DLD1 (cell line): ENCODE measurements around the gene TENM3.

Experiments
- in situ Hi-C: cut with HindIII; loops from 2 replicates; pipeline ENCODE4 v1.10.0; 2017; ENCODE audit warnings: low sequenced_read_pairs

The TENM3 gene

GRCh38 chr4:182756161-182756690 is 513.0 kb downstream of the TENM3 start:
- in situ Hi-C loops = no loop called here

- in situ Hi-C loops = no loop called here
These were observed 515.1 kb downstream of the TENM3 start for GRCh38 chr4:182758273-182758672.

- in situ Hi-C loops = no loop called here
These were observed 517.4 kb downstream of the TENM3 start for GRCh38 chr4:182760551-182761043.

- in situ Hi-C loops = no loop called here
These were observed 520.9 kb downstream of the TENM3 start for GRCh38 chr4:182764137-182764536.

- in situ Hi-C loops = no loop called here
These were observed 521.4 kb downstream of the TENM3 start for GRCh38 chr4:182764642-182765041.

GRCh38 chr4:182765987-182766856 is 523.0 kb downstream of the TENM3 start:
- in situ Hi-C loops = no loop called here

GRCh38 chr4:182766857-182767250 is 523.7 kb downstream of the TENM3 start:
- in situ Hi-C loops = no loop called here

- in situ Hi-C loops = no loop called here
These were observed 525.6 kb downstream of the TENM3 start for GRCh38 chr4:182768838-182769237.

GRCh38 chr4:182770259-182770995 is 527.2 kb downstream of the TENM3 start:
- in situ Hi-C loops = no loop called here

GRCh38 chr4:182770996-182771514 is 527.9 kb downstream of the TENM3 start:
- in situ Hi-C loops = no loop called here

GRCh38 chr4:182775075-182775474 is 531.9 kb downstream of the TENM3 start:
- in situ Hi-C loops = no loop called here

- in situ Hi-C loops = no loop called here
These were observed 533.3 kb downstream of the TENM3 start for GRCh38 chr4:182776376-182777105.

- in situ Hi-C loops = no loop called here
These were observed 535.2 kb downstream of the TENM3 start for GRCh38 chr4:182778222-182778982.

- in situ Hi-C loops = no loop called here
These were observed 543.8 kb downstream of the TENM3 start for GRCh38 chr4:182786991-182787390.

- in situ Hi-C loops = no loop called here
These were observed 545.0 kb downstream of the TENM3 start for GRCh38 chr4:182788201-182788600.

- in situ Hi-C loops = no loop called here
These were observed 546.3 kb downstream of the TENM3 start for GRCh38 chr4:182789529-182789928.

- in situ Hi-C loops = no loop called here
These were observed 552.4 kb downstream of the TENM3 start for GRCh38 chr4:182795446-182796238.

- in situ Hi-C loops = no loop called here
These were observed 556.5 kb downstream of the TENM3 start for GRCh38 chr4:182799515-182800215.

- in situ Hi-C loops = no loop called here
These were observed 557.0 kb downstream of the TENM3 start for GRCh38 chr4:182800216-182800515.
